KG1 (cell line): ENCODE results near the gene AFAP1.

Experiments
- DNase-seq: peaks from one replicate; lab custom pipeline; 2025; lab: John Stamatoyannopoulos, UW

The AFAP1 gene

GRCh38 chr4:7939377-7940108 is at the start of gene AFAP1:
Gene AFAP1 (minus strand): TSS chr4:7939861. CDS start chr4:7872078, 67,783 bp downstream.
- no peak for DNase-seq

- no peak for DNase-seq
These were observed 48.8 kb upstream of the AFAP1 start for GRCh38 chr4:7988437-7988836.

- peak; percentile 70 for DNase-seq
These were observed 47.7 kb upstream of the AFAP1 start for GRCh38 chr4:7987148-7987989.

DNA sequence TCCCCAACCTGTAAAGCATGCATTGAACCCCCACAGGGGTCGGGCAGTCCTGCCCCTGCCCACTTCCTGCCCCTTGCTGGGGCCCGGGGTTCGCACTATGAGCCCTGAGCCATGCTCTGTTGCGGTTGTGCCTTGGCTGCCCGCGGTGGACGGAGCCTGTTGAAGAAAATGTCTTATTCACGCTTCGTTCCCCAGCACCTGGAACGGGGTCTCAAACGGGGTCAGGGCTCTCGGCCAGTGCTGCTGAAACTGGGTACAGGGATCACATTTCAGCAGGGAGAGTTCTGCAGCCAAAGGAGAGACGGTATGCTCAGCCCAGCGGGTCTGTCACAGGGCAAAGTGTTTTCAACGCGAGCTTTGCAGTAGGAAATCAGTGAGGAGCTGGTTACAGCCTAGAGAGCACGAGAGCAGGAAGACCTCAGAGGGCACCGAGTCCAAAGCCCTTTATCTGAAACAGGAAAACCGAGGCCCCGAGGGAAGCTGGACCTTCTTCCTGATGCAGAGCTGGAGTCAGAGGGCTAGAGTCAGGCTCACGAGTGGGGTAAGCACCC is 46.3 kb upstream of the AFAP1 start:
- no peak for DNase-seq

DNA sequence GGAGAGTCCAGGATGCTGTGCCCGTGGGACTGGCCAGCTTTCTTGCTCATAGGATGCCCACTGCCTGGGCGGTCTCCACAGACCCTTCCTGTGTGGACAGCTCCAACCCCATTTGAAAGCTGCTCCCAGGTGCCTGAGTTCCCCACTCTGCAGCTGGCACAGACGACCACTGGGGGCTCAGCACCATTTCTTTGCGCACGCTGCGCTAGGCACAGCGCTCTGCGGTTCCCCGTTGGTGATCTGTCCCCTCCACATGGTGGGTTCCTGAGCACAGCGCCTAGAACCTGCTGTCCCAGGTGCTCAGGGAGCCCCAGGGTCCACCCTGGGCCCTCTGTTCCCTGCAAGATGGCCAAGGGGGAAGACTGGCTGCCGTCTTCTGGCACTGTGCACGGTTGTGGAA is 45.4 kb upstream of the AFAP1 start:
- DNase-seq = no peak

DNA sequence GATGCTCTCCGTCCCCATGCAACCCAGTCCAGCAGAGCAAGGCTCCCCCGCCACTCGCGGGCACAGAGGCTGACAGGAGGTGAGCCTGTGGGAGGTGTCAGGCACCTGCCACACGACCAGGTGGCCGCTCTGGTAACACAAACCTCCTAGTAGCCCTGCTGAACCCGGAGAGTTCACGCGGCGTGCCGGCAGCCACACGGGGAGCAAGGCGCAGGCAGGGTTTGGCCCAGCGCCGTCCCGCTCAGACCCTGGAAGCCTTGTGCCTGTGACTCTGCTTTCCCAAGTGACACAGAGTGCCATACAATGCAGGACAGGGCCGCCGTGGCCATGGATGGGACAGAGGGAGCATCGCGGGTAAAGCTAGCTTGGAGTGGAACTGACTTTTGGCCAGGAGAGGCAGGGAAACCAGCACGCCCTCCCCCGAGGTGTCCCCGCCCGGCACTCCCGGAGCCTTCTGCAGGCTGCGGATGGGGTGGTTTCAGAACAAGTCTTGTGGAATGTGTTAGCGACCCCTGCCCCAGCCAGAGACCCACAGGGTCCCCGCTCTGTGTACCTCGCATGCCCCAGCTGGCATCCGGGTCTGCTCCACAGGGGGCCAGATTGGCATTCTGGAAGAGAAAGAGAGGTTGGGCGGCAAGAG is 44.7 kb upstream of the AFAP1 start:
- no peak for DNase-seq

DNA sequence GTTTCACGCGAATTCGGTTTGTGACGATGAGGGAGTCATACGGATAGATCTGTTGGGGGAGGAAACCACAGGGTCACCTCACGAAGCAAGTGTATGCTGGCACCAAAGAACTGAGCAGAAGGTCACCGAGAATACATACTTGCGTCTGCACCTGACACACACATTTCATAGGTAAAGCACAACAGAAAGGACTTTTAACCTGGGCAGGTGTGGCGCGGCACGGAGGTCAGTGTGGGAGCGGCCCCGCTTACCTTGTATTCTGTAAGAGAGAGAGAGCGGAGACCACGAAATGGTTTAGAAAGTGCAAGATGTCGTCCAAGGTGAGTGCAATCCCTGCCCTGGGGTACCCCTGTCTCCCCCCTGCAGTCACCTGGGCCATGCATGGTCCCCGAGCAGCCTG is 43.6 kb upstream of the AFAP1 start:
- DNase-seq = no peak

DNA sequence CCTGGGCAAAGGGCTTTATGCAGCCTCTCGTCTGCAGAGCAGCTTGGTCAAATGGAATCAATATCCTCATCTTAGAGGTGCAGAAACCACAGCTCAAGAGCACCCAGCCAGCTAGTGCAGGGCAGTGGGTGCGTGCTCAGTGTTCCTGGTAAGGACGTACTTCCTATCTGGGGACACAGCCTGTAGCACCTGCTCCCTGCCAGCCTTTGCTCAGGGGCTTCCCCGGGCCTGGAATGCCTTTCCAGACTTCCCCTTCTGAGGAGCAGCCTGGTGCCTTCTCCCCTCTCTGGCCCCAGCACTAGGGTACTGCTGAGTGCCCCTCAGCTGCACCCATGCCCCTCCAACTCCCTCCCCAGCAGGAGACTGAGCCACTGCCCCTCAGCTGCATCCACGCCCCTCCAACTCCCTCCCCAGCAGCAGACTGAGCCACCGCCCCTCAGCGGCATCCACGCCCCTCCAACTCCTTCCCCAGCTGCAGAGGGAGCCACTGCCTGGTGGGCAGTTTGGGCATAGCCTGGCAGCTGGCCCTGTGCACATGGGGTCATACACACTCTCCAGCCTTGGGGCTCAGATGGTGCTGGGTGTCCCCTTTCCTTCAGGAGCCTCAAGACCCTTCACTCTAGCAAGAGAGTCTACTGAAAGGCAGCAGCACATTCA is 42.2 kb upstream of the AFAP1 start:
- no peak for DNase-seq

DNA sequence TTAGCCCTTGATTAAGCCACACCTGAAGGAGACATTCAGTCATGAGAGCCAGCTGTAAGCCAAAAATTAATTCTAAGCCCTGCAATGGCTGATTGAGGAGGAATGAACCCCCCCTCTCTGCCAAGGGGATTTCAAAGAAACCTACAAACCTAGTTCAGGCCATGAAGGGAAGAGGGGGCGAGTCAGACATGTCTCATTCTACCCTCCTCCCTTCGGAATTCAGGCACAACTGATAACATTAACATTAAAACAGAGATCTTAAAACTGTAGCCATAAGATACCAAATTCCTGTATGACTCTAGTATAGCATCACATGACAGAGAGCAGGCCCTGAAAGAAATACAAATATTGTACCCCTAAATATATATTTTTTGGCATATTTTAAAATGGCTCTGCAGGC is 40.4 kb upstream of the AFAP1 start:
- no peak for DNase-seq

- no peak for DNase-seq
These were observed 39.9 kb upstream of the AFAP1 start for GRCh38 chr4:7979652-7979968.

DNA sequence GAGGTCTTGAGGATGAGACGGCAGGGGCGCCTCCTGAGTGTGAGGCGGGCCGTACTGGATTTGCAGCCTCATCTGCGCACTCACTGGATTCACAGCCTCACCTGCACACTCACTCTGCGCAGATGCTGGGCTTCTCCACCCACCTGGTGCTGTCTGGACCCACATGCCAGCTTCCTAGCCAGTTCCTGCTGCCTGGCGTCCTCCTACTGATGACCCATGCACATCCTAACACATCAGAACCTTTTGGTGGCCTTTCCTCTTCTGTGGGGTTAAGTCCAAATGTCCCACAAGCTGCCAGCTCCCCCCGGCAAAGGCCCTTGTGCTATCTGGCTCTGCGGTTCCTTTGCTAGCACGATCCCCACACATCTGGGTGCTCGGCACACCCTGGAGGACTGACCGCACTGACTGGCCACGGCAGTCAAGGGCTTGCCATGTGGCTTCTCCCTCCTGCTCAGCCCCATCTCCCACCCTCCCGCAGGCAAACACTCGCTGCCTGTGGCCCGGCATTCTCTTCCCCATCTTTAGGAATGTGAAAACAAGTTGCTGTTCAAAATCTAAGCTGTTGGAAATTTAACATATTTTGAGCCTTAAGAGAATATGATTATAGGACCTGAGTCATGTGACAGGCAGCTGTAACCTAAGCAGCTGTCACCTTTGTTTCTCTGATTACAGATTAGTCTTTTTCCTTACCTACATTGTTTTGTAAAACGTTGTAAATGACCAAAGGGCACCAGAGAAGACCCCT is 39.4 kb upstream of the AFAP1 start:
- no peak for DNase-seq

- DNase-seq = no peak
These were observed 38.8 kb upstream of the AFAP1 start for GRCh38 chr4:7978489-7978888.

GRCh38 chr4:7976634-7977033 is 37.0 kb upstream of the AFAP1 start:
- DNase-seq = no peak

DNA sequence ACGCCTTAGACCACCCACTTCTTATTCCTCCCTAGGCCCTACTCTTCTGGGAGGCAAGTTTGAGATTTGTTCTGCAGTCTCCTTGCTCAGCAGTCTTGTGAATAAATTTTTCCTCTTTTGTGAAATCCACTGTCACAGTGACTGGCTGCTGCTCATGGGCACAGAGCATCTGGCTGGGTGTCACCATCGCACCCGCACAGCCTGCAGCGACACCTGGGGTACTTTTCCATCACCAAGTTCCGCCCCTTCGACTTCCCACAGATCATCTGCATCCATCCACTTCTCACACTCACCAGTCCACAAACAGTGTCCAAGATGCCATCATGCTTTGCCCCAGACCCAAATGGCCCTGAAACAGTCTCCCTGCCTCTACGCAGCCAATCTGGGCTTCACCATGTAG is 36.4 kb upstream of the AFAP1 start:
- no peak for DNase-seq

- no peak for DNase-seq
These were observed 34.8 kb upstream of the AFAP1 start for GRCh38 chr4:7974425-7974824.

GRCh38 chr4:7973545-7973981 is 33.9 kb upstream of the AFAP1 start:
- DNase-seq = no peak

- DNase-seq = no peak
These were observed 32.3 kb upstream of the AFAP1 start for GRCh38 chr4:7971881-7972500.

DNA sequence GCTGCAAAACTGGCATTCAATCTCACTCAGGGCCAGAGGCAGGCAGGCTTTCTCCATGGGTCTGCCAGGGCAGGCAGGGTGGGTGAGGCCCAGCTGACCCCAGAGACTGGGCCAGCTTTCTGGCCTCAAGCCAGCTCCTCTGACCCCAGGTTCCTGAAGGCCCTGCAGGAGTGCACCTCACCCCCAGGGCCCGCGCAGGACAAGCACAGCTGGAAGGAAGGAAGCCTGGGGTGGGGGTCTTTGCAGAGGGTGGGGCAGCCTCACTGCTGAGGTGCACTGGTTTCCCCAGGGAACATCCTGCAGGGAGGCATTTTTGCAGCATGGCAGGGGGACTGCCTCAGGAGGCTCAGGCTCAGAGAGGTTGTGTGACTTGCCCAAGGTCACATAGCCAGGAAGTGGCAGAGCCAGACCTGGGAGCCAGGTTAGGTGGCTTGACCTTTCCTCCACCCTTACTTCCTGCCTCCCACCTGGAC is 31.5 kb upstream of the AFAP1 start:
- no peak for DNase-seq

- no peak for DNase-seq
These were observed 30.8 kb upstream of the AFAP1 start for GRCh38 chr4:7970361-7970946.

DNA sequence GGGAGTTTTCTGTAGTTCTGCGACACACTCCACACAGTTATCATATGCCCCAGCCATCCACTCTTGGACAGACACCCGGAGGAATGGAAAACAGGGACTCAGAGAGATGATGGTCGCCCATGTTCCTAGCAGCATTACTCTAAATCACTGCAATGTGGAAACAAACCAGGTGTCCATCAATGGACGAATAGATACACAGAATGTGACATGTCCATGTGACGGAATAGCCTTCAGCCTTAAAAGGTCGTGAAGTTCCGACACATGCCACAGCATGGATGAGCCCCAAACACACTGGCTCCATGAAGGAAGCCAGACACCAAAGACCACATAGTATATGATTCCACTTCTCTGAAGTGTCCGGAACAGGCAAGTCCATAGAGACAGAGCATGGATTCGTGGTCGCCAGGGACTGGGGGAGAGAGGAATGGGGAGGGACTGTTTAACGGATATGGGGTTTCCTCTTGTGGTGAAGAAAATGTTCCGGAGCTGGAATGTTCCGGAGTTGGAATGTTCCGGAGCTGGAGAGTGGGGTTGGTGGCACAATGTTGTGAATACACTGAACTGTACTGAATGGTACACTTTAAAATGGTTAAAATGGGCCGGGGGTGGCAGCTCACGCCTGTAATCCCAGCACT is 28.7 kb upstream of the AFAP1 start:
- DNase-seq = no peak
